A549 (cell line): ENCODE data around the gene DLGAP1.

Experiments used
- HDAC2 ChIP-seq: fragments of 200-600 bp; sonication (generic); IDR thresholded peaks from 2 replicates; pipeline ENCODE4 v1.6.1; 2016
- POLR2A ChIP-seq: IDR thresholded peaks from 2 replicates; pipeline ENCODE4 v1.6.1; 2012; ENCODE audit warnings: mild to moderate bottlenecking, low read length

DNA sequence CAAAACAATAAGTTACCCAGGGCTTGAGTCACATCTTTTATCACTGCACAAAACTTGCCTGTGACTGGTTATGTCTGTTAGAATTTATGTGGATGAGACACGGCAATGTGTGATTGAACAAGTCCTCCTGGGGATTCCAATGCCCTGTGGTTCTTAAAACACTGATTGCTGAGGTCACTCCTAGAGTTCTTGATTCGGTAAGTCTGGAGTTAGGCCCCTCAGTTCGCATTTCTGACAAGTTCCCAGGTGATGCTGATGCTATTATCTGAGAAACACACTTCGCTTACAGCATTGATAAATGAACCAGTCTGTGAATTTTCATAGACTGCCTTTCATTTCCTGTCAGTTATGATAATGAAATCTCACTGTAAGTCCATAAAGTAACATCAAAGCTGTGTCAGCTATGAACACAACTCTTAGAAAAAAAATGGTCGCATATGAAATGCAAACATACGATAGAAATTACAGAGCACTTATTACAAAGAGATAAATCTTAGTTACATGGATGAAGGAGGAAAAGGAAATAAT, 214.0 kb downstream of the DLGAP1 start:
- TF ChIP-seq HDAC2 (no peak), POLR2A (no peak)
